ENCODE measurements around the gene FRAS1.
"Not testable (repeated sequence)": the region's sequence is repeated elsewhere in the genome, so short reads cannot be mapped to it uniquely, and the experiment has no call there.

The FRAS1 gene

DNA sequence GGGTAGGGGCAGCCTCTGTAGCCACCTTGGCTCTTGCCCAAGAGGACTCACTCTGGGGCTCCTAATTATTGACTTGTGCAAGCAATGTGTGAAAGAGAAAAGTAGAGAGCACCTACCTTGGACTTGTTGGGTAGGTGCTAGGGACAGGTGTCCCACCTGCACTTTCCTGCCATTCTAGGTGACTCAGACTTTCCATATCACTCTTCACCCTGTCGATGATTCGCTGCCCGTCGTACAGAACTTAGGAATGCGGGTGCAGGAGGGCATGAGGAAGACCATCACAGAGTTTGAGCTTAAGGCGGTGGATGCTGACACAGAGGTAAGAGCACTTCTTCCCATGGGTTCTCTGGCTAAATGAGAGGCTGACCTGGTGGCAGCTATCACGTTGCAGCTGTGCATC, 407.1 kb downstream of the FRAS1 start:
- DNase-seq, result no peak

DNA sequence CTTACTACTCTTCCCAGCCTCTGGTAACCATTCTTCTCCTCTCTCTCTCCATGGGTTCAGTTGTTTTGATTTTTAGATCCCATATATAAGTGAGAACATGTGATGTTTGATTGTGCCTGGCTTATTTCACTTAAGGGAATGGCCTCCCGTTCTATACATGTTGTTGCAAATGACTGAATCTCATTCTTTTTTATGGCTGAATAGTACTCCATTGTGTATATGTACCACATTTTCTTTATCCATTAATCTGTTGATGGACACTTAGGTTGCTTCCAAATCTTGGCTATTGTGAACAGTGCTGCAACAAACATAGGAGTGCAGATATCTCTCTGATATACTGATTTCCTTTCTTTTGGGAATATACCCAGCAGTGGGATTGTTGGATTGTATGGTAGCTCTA, 410.1 kb downstream of the FRAS1 start:
- not testable (repeated sequence) for DNase-seq

DNA sequence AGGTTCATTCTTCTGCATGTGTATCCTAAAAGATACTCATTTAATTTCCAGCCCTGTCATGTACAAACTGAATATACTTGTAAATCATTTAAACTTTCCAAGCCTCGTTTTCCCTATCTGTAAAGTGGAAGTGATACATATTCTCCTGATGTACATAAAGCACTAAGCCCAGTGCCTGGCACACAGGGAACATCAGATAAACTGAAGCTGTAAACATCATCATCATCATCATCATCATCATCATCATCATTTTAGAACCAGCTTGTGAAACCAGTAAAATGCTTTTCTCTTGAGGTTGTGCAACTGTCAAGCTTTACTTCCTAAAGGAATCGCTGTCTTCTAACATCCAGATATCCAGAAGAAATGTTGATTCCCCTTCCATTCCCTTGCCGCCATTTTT, 411.1 kb downstream of the FRAS1 start:
- DNase-seq, result no peak

DNA sequence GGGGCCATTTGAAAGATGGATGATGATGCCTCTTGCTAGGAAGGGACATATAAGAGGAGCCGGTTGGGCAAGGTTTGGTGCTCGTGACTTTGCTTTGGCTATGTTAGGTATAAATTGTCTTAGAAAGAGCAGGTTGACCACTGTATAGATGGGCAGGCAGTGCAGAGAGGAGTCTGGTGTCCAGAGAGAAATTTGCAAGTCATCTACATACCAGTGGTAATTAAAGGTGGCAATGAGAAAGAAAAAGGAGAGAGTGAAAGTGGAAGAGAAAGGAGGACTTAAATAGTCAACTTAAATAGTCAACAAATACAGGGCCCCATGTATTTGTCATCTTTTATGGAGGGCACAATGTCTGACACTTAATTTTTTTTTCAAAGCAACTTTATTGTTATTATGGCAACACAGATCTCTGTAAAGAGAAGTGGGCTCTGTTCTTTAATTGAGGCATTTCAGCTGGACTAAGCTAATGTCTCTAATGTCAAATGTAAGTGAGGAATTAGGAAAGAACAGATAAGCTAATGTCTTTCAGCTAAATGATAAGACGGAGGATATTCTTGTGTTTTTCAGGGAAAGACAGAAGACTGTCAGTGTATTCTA, 419.1 kb downstream of the FRAS1 start:
- DNase-seq, result no peak

DNA sequence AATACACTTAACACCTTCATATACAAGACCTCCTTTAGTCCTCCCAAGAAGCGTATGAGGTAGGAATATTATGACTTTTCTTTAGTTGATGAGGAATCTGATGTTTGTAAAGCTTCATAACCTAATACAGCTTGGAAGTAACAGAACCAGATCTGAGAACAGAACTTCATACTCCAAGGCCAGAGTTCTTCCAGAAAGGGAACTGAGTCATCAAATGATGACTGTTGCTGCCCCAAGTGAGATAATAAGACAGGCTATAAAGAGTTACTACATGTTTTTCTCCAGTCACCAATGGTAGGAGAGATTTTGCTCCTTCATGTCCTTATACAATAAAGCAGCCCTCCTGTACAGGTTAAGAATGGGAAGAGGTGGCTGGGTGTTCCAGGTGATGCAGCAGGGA, 420.2 kb downstream of the FRAS1 start:
- no peak for DNase-seq

DNA sequence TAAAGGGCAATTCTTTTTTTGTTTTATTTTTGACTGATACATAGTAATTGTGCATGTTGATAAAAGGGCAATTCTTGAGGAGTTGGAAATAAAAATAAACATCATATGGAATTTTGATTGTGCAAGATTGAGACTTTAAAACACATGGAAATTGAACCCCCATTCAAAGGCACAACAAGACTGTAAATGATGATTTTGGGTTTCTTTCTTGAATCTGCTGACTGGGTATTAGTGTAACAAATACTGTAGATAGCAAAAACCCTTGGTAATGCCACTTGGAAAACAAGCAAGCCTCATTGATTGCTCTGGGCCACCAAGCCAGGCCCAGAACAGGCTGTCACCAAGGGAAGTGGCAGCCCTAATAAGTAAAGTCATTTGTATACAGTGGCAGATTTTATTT, 421.4 kb downstream of the FRAS1 start:
- no peak for DNase-seq

DNA sequence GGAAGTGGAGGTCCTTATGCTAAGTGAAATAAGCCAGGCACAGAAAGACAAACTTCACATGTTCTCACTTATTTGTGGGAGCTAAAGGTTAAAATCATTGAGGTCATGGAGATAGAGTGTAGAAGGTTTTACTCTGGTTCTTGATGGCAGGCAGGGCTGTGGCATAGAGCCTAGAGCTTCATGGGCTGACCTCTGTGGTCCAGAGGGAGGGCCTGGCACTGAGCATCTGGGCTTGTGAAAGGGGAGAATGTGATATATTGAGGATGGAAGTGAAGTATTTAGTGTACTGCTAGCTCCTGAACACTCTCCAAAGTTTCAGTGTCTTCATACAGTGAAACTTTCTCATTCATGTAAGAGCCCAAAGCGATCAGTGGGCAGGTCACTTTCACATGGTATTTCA, 423.2 kb downstream of the FRAS1 start:
- no peak for DNase-seq

DNA sequence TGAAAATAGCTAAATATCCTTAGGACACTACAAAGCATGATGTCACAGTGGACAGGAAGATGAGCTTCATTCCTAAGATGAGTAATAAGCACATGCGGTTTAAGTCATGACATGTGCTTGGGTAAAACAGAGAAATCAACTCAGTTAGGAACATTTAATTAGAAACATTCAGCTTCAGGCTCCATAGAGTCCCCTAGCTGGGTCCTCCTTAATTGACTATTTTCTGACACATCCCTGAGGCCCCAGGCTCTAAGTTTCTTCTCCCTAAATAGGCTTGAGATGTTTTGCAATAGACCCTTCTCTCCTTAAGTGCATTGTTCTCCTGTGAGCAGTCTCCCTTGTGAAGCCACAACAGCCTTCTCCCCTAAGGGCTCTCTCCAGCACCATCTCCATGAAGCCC, 424.1 kb downstream of the FRAS1 start:
- no peak for DNase-seq

DNA sequence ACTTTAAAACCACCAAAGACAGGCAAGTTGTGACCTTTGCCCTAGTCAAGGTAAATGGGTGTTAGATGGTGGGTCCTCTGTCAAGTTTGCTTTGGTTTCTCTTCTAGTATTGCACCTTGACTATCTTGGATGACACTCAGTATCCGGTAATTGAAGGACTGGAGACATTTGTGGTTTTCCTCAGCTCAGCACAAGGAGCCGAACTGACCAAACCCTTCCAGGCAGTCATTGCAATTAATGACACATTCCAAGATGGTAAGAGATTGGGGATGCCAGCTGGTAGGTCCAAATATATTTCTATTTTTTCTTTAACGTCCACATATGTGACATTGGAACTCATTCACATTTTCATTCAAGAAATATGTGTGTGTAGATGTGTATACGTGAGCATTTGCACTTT, 425.2 kb downstream of the FRAS1 start:
- no peak for DNase-seq

DNA sequence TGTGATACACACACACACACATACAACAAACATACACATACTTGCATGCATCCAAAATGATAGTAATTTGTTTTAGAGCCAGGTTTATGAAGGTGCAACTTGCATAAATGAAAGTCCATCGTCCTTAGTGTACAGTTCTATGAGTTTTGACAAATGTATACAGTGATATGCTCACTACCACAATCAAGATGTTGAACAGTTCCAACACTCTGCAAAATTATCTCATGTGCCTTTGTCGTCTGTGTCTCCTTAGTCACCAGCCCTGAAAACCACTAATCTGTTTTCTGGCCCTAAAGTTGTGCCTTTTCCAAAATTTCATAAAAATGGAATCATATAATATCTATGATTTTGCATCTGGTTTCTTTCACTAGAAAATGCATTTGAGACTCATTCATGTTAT, 426.7 kb downstream of the FRAS1 start:
- no peak for DNase-seq

DNA sequence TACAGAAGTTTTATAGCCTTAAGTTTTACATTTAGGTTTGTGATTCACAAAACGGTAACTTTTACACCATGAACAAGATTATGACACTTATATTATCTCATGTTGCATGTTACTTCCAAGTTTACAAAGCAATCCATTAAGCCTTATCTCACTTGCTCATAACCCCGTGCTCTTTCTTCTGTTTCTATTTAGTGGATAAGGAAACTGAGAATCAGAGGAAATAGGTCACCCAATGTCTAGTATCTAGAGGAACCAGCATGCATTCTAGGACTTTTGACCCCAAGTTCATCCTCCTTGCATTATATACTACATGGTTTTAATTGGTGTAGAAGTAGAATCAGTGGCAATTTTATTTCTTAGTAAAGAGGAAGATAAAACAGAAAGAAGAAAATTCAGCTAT, 427.5 kb downstream of the FRAS1 start:
- DNase-seq, result no peak

DNA sequence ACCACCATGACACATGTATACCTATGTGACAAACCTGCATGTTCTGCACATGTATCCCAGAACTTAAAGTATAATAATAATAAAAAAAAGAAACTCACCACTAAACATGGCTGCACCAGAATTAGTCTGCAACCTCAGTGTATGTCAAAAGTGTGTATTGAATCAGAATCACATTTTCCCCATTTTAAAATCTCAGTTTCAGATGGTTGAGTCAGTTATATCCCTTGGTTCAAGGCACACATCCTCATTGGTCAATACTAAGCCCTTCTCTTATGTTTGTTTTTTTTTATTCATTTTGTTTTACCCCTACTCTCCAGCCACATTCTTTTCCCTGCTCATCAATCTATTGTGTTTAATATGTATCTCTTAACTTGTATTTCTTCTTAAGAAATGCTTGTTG, 436.6 kb downstream of the FRAS1 start:
- DNase-seq, result no peak

DNA sequence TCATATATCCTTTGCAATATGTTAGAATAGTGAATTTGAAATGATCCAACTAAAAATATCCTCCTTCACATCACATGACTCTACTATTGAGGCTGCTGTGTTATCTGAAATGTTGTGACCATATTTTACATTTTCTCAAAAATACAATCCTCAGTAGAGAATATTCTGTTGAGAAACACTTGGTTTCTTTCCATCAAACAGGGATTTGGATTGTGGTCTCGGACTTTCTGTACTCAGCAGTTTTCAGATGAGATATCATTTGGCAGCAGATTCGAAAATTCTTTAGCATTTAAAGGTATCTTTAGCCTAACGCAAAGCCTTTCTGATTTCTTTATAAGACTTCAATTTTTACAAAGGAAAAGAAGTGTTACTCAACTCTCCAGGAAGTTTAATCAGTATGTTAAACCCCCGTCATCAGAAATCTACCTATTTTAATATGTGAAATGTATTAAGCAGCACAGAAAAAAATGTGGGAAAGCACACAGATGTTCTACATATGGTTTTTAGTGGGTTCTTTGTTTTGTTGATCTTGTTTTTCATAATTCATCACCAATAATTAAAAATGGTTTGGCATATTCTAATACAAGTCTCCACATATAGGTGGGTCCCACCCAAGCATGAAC, 439.0 kb downstream of the FRAS1 start:
- no peak for DNase-seq

DNA sequence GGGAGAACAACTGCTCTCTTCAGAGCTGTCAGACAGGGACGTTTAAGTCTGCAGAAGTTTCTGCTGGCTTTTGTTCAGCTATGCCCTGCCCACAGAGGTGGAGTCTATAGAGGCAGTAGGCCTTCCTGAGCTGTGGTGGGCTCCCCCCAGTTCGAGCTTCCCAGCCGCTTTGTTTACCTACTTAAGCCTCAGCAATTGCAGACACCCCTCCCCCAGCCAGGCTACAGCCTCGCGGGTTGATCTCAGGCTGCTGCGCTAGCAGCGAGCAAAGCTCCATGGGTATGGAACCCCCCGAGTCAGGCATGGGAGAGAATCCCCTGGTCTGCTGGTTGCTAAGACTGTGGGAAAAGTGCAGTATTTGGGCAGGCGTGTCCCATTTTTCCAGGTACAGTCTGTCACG, 449.1 kb downstream of the FRAS1 start:
- DNase-seq, result not testable (repeated sequence)

DNA sequence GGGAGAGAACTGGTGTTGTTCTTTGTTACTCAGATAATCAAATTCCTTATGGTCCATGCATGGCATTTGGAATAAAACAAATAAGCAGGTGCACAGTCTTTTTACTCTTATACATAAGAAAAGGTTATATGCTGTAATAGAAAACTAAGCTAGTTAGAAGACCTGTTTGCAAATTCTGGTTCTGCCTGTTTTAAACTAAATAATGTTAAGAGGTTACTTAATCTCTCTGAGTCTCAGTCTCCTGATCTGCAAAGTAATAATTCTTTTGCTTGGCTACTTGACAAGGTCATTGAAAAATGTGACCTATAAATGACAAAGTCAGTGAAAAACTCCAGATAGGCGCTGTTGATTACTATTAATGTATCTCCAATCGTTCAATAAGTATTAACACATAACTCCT, 451.9 kb downstream of the FRAS1 start:
- no peak for DNase-seq

DNA sequence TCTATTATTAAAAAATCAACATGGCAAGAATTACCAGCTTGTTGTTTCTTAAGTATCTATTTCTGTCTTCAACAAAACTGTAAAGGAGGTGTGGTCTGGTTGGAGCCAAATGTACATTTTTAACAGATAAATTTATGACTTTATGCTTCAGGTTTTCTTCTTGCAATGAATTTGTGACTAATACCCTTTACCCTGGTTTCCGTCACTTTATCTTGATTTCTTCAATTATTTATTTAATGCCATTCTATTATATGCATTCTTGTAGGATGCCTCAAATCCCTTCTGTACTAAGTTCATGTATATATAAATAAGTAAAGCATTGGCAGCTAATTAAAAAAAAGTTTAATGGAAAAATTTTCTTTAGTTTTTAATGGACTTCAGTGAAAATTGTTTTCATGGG, 453.0 kb downstream of the FRAS1 start:
- no peak for DNase-seq

DNA sequence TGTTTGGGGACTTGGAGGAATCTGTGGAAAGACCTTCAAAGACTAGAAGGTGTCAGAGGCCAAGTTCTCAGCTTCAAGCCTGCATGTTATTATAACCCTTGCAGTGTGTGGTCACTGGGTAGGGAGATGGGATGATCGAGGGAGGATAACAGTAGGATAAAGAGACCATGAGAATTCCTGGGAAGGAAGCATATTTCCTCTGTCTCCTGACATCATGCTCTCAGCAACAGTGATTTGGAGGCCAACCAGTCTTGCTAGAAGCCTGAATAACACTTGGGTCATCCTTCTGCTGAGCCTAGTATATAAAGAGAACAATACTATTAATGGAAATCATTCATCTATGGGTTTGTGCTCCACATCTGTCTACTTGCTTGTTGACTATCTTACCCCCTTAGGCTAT, 453.6 kb downstream of the FRAS1 start:
- no peak for DNase-seq

DNA sequence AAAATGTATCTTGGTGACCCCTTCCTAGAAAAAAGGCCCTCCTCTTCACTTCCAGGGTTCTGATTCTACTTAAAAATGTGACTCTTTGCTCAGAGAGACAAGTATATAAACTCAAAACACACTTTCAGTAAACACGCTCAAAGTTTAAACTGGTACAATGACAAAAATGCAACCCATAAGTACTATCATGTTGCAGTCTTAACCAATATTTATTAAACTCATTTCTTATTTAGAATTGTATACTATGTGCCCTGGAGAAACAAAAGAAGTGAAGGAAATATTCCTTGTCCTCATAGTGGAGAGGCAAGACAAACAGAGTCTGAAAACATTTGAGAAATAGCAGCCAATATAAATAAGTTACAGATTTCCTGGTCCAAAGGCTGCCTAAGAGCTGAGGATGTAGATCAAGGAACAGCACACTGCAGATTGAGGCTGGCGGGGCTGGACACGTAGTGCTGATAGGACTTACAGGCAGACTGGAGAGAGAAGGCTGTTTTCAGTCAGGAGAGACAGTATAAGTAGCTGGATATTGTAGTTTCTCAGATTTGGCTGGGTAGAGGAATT, 455.3 kb downstream of the FRAS1 start:
- DNase-seq, result no peak

DNA sequence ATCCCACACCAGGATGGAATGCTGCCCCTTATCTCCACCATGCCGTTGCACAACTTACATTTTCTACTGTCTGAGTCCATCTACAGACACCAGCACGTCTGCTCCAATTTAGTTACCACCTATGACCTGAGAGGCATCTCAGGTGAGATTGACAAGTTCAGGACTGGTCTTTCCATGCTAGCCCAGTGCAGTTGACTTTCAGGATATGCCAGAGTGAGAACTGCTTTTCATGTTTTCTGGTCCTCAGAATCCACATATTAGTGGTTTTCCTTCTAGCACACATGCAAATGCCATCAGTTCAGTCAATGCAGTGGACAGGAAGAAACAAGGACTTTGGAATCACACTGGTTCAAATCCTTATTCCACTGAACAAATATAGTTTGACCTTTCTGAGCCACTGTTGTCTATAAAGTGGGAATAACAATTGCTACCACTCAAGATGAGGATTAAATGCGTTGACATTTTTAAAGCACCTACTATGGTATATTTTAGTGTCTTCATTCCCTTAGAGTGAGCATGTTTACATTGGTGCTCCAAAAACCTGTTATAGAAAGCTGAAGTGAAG, 456.4 kb downstream of the FRAS1 start:
- DNase-seq, result no peak

DNA sequence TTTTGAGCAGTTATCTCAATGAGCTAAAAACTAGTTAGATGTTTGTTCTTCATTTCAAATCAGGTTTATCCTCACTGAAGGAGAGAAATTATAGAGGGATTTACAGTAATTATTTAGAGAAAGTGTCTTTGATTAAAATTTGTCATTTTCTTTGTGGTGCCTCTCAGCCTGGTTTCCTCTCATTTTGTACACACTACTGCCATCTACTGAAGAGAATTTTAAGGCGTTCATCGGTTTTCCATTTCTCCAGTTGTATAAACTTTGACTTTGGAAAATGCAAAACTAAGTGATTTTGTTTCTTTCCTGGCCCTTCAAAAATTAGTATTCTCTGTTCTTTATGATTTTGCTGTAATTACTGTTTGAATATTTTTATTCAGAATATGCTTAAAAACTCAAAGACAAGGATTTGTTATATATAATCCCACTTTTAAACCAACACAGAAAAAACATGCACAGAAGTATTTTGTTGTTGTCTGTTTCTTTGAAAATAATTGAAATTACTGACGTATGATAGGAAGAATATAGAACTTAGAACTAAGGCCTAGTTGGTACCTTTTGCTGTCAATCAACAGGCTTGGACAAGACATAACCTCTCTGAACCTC, 460.0 kb downstream of the FRAS1 start:
- DNase-seq, result no peak

DNA sequence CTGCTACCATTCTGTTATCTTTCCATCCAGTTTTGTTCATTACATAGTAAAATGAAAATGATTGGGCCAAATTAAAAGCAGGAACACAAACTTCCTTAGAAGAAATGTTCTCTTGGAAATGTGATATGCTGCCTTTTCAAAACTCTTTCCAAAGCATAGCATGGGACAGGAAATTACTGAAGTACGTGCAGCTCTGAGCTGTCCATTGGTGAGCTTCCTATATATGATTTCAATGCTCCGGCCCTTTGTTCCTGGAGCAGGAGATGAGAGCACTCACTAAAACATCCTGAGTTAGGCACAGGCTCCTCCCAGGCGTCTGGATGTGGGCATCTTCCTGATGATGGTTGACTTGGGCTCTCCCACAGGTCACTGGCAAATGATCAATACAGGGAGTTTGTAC, 461.4 kb downstream of the FRAS1 start:
- no peak for DNase-seq

DNA sequence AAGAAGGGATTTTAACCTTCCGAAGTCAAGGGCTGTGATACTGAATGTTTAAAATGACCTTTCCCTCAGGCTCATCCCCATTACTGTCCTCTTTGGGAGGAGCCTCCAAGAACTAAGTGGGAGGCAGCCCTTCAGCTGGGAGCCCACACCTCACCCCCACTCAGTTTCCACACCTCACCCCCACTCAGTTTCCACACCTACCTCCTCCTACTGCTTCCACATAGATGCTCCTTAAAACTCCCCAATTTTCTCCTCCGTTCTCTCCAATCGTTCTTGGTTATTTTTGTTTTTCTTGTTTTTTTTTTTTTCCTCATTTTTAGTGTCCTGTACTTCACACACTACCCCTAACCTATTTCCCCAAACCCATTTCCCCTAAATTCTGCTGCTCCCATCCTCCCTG, 462.8 kb downstream of the FRAS1 start:
- no peak for DNase-seq

DNA sequence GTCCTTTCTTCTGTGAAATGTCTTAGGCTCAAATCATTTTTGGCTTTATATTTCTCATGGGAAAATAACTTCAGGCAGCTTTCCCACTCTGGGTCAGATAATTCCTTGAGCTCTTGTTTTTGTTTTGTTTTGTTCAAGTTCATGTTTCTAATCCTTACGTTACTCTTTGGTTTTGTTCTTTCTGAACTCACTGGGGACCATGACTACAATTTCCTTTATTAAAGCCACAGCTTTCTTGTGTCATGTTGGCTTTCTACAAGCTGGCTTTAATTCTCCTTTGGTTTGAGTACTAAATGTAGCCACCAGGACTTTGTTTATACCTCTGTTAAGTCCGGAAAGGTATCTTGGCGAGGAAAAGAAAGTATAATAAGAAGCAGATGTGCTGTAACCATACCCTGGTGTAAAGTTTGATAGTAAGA, 463.7 kb downstream of the FRAS1 start:
- no peak for DNase-seq

DNA sequence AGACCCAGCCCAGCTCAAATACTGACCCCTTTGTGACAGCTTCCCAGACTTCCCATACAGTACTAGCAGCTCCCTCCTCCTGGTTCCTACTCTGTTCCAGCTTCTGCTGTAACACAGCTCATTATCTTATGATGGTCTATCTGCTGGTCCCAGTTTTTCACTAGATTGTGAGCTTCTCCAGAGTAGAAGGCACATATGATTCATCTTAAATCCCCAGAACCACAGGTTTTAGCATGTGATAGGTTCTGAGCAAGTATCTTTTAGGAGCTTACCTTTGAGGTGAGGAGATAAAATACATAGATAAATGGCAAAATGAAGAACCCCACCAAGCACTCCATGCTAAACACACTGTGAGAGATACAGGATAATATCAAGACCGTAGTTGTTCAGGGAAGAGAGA, 466.9 kb downstream of the FRAS1 start:
- no peak for DNase-seq
